ENCODE data around the gene CACNA2D2.
A peak's percentile ranks its signal among the peaks of the same experiment; 100 is the strongest.

Gene CACNA2D2

DNA sequence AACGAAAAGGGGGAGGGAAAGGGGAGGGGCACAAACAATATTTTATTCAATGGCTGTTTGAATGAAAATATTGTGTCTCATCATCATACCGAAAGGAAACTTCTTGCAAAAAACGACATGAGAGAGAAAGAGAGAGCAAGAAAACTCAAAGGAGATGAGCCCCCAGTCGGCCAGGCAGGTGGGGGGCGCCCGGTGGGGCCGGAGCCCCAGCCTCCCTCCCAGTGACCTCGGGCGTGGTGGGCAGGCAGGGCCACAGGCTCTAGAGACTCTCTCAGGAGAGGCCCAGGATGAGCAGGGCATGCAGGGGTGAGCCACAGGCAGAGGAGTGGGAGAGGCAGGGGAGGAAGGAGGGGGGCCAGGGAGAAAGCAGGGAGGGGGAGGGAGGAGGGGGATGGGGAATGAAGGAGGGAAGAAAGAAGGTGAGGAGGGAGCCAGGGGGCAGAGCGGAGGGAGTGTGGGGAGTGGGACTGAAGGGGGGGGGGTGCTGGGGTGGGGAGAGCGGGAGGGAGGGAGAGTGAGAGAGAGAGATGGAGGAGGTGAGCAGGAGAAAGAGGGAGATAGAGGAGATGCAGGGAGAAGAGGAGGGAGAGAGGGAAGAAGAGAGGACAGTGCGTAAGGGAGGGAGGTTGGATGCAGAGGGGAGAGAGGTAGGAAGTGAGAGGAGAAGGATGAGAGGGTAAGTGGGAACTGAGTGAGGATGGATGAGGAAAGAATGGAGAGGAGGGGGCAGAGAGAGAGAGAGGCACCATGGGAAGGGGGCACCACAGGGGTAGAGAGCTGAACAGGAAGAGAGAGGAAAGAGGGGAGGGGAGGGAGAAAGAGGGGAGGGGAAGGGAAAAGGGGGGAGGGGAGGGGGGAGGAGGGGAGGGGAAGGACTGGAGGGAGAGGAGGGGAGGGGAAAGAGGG, 130.0 kb downstream of the CACNA2D2 start:
- DNase-seq (no peak), ATAC-seq (no peak)
- Mint-ChIP-seq H3K4me1 (peaks cover 33% of the 10 kb centered on the region), H3K27me3 (no peaks in the 10 kb centered on the region), H3K27ac (peak overlapping the region; percentile 32 to 58), H3K9me3 (no peaks in the 10 kb centered on the region), H3K4me3 (no peak overlapping the region)

DNA sequence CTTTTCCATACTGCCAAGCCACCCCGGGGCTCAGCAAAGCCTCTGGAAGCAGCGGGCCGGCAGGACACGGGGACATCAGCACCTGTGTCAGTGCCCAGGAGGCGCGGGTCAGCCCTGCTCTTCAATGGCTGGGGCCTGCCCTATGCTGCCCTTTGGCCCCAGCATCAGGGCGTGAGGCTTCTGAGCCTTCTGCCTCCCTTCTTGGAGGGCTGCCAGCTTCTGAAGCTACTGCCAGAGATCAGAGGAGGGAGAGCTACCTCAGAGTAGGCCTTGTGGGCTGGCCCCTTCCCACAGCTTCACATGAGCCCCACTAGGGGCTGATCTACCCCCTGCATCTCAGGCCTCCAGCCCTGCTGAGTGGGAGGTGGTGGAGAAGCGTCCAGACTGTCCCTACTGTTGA, 131.1 kb downstream of the CACNA2D2 start:
- Mint-ChIP-seq H3K4me3 (no peak overlapping the region), H3K27ac (peak overlapping the region in 1 of 2 donors; percentile 69), H3K27me3 (no peaks in the 10 kb centered on the region), H3K9me3 (no peaks in the 10 kb centered on the region), H3K4me1 (peaks cover 36% of the 10 kb centered on the region)
- ATAC-seq: no peak
- DNase-seq: no peak

- H3K27ac Mint-ChIP-seq: no peak overlapping the region
- H3K4me1 Mint-ChIP-seq: peaks cover 42% of the 10 kb centered on the region
- H3K9me3 Mint-ChIP-seq: no peaks in the 10 kb centered on the region
- H3K4me3 Mint-ChIP-seq: no peak overlapping the region
- DNase-seq: no peak
- no peak for ATAC-seq
- no peaks in the 10 kb centered on the region for H3K27me3 Mint-ChIP-seq
Observed at GRCh38 chr3:50371133-50371685, 132.2 kb downstream of the CACNA2D2 start.

- DNase-seq: no peak
- no peaks in the 10 kb centered on the region for H3K9me3 Mint-ChIP-seq
- H3K27me3 Mint-ChIP-seq: no peaks in the 10 kb centered on the region
- no peak for ATAC-seq
- no peak overlapping the region for H3K4me3 Mint-ChIP-seq
- H3K4me1 Mint-ChIP-seq: peaks cover 48% of the 10 kb centered on the region
- no peak overlapping the region for H3K27ac Mint-ChIP-seq
Observed at GRCh38 chr3:50370594-50370993, 132.8 kb downstream of the CACNA2D2 start.

DNA sequence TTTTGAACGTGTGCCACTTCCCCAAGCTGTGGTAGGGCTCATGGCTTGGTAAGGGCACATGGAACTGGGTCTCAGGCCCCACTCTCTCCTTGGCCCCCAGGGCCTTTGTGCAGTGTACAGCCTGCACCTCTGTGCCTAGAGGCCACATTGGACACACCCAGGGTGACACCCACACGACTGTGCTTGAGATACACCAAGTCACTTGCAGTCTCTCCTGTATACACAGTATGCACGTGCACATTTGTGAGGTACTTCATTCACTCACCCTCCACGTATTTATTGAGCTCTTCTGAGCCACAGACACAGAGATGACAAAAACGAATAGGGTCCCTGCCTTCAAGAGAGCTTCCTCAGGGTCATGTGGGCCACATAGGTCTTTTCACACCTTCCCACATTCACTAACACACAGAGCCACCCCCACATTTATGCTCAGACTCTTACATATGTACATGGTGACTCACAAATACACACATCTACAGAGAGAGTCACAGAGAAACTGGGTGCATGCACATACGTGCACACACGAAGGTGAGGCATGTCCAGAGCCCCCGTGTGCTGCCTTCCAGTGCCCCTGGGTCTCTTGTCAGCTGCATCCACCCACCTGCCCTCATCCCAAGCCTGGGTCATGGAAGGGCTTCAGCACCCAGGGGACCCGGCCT, 134.3 kb downstream of the CACNA2D2 start:
- no peaks in the 10 kb centered on the region for H3K9me3 Mint-ChIP-seq
- no peak for DNase-seq
- H3K4me3 Mint-ChIP-seq: no peak overlapping the region
- ATAC-seq: no peak
- peaks cover 59% of the 10 kb centered on the region for H3K4me1 Mint-ChIP-seq
- H3K27ac Mint-ChIP-seq: peak overlapping the region in 1 of 2 donors; percentile 57
- H3K27me3 Mint-ChIP-seq: no peaks in the 10 kb centered on the region

DNA sequence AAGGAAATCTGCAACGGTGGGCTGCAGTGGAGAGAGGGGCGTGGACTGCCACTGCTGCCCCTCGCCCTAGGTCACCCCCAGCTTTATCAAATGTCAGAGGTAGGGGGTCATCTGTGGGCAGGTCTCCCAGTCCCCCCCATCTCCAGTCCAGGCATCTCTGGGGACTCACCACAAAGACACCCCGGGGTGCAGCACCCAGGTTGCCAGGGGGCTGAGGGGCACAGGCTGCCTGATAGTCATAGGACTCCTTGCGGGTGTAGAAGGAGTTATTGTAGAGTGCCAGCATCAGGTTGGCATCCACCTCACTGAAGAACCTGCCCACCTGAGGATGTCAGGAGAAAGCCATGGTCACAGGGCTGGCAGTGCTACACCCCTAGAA, 137.6 kb downstream of the CACNA2D2 start:
- no peak for ATAC-seq
- no peaks in the 10 kb centered on the region for H3K9me3 Mint-ChIP-seq
- no peaks in the 10 kb centered on the region for H3K27me3 Mint-ChIP-seq
- peaks cover 38% of the 10 kb centered on the region for H3K4me1 Mint-ChIP-seq
- H3K27ac Mint-ChIP-seq: peak overlapping the region; percentile 74 to 94
- H3K4me3 Mint-ChIP-seq: peak overlapping the region; percentile 85 to 90
- DNase-seq: no peak

GRCh38 chr3:50365080-50365841, 138.2 kb downstream of the CACNA2D2 start:
- Mint-ChIP-seq H3K27ac (peak overlapping the region; percentile 74 to 94), H3K4me3 (peak overlapping the region; percentile 85 to 90), H3K9me3 (no peaks in the 10 kb centered on the region), H3K27me3 (no peaks in the 10 kb centered on the region), H3K4me1 (peaks cover 38% of the 10 kb centered on the region)
- peak; percentile 88 to 92 for DNase-seq
- peak; percentile 95 for ATAC-seq

- peaks cover 44% of the 10 kb centered on the region for H3K4me1 Mint-ChIP-seq
- H3K27me3 Mint-ChIP-seq: no peaks in the 10 kb centered on the region
- DNase-seq (no peak), ATAC-seq (peak; percentile 35)
- peak overlapping the region; percentile 85 to 90 for H3K4me3 Mint-ChIP-seq
- no peak overlapping the region for H3K27ac Mint-ChIP-seq
- no peaks in the 10 kb centered on the region for H3K9me3 Mint-ChIP-seq
Observed at GRCh38 chr3:50364573-50365079, 138.8 kb downstream of the CACNA2D2 start.

DNA sequence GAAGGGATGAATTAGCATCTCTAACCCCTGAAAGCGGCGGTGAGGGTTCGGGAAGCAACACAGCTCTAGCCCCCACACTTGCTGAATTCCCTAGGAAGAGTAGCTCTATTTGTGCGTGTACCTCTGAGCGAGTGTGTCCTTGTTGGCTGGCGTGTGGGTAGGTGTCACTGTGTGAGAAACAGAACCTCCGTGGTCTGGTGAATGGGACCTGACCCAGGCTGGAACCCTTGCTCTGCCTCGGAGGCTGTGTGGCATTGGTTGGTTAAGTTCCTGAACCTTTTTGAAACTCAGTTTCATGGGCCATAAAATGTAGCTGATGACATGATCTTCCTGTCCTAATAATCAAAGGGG, 143.7 kb downstream of the CACNA2D2 start:
- Mint-ChIP-seq H3K4me1 (peaks cover 62% of the 10 kb centered on the region), H3K27ac (peak overlapping the region; percentile 98 to 99), H3K9me3 (no peaks in the 10 kb centered on the region), H3K27me3 (no peaks in the 10 kb centered on the region), H3K4me3 (peak overlapping the region; percentile 97 to 99)
- peak; percentile 32 for ATAC-seq
- no peak for DNase-seq

DNA sequence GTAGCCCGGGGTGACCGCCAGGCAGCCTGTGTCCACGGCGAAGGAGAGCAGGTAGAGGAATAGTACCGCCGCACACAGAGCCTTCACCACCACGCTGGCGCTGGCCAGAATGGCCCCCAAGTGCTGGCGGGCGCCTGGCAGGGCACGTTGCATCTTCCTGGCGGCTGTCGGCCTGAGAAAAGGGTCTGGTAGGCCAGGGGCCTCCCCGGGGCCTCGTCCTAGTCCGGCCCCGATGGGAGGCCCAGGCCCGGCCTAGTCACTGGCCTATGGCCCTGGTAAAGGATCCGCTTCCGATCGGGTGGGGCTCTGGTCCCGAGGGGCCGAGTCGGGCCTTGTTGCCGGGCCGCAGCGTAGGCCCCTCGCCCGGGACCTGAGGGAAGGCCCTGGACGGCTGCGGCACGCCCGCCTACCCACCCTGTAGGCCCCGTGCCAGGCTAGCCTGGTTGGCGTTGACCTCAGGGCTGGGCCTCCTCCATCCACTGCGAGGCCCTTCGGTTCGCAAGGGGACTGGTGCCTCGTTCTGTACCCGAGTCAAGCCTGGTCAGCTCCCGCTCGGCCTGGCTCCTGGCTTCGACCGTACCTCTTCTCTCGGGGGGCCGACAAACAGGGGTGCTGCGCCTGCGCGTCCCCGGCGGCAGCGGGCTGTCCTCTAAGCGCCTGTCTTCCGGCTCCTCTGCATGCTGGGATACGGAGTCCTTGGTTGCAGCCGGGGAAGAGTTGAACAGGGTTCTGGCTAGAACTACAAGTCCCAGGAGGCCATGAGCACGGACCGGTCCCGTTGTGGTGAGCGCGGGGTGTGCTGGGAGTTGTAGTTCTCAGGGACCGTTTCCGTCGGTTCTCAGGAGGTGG, 144.3 kb downstream of the CACNA2D2 start, which contains the start of gene TMEM115:
Gene TMEM115 (minus strand): TSS at position 611 of the 849 bp plus-strand sequence. CDS start 458 bp downstream, at position 153.
- ATAC-seq (peak; percentile 100), DNase-seq (peak; percentile 91 to 96)
- peak within 1 kb of the TSS; percentile 98 to 99 for H3K27ac Mint-ChIP-seq
- H3K27me3 Mint-ChIP-seq: no peaks in the 10 kb centered on the region
- peaks cover 62% of the 10 kb centered on the region for H3K4me1 Mint-ChIP-seq
- H3K9me3 Mint-ChIP-seq: no peaks in the 10 kb centered on the region
- H3K4me3 Mint-ChIP-seq: peak within 1 kb of the TSS; percentile 97 to 99

- peaks cover 64% of the 10 kb centered on the region for H3K4me1 Mint-ChIP-seq
Observed at GRCh38 chr3:50358355-50358910, 145.0 kb downstream of the CACNA2D2 start.

GRCh38 chr3:50357481-50357880, 146.0 kb downstream of the CACNA2D2 start:
- DNase-seq (no peak), ATAC-seq (no peak)
- peaks cover 71% of the 10 kb centered on the region for H3K4me1 Mint-ChIP-seq
- no peaks in the 10 kb centered on the region for H3K9me3 Mint-ChIP-seq
- peak overlapping the region; percentile 97 to 99 for H3K4me3 Mint-ChIP-seq
- H3K27me3 Mint-ChIP-seq: no peaks in the 10 kb centered on the region
- peak overlapping the region in 1 of 2 donors; percentile 19 for H3K27ac Mint-ChIP-seq

More at GRCh38 chr3:50358355-50358910, 145.0 kb downstream of the CACNA2D2 start:
- no peak for ATAC-seq
- DNase-seq: no peak
- H3K9me3 Mint-ChIP-seq: no peaks in the 10 kb centered on the region
- peak overlapping the region; percentile 98 for H3K27ac Mint-ChIP-seq
- no peaks in the 10 kb centered on the region for H3K27me3 Mint-ChIP-seq
- peak overlapping the region; percentile 97 to 99 for H3K4me3 Mint-ChIP-seq

DNA sequence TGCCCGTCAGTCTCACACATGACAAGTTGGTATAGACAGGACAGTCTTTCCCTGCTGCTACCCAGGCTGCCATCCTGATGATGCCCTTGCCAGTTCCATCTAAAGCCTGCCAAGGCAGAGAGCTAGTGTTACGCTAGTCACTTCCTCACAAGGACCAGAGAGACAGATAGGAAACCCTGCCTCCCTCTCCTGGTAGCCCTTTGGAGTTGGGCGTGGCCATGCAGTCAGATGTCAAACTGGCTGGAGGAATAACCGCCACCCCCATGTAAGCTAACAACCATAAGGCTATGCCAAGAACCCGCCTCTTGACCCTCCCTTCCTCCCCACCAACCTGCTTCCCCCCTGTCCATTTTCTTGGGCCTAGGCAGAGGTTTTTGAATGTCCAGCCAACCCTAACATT, 146.9 kb downstream of the CACNA2D2 start:
- Mint-ChIP-seq H3K4me3 (peak overlapping the region; percentile 97 to 99), H3K27ac (peak overlapping the region in 1 of 2 donors; percentile 25), H3K4me1 (peaks cover 79% of the 10 kb centered on the region), H3K9me3 (no peaks in the 10 kb centered on the region), H3K27me3 (no peaks in the 10 kb centered on the region)
- no peak for DNase-seq
- ATAC-seq: no peak

Measured in stimulated activated naive CD8-positive, alpha-beta T cell treated with anti-CD3 and anti-CD28 coated beads, Interleukin-15, amount 100 ng/mL, for 72 hours (primary cell).